NCI-H1930 (cell line): Measurements from ENCODE around the gene THSD4.

ENCODE experiments used
- DNase-seq, 2 experiments: peaks; one replicate each; lab custom pipeline; 2025; lab: John Stamatoyannopoulos, UW

Gene THSD4

DNA sequence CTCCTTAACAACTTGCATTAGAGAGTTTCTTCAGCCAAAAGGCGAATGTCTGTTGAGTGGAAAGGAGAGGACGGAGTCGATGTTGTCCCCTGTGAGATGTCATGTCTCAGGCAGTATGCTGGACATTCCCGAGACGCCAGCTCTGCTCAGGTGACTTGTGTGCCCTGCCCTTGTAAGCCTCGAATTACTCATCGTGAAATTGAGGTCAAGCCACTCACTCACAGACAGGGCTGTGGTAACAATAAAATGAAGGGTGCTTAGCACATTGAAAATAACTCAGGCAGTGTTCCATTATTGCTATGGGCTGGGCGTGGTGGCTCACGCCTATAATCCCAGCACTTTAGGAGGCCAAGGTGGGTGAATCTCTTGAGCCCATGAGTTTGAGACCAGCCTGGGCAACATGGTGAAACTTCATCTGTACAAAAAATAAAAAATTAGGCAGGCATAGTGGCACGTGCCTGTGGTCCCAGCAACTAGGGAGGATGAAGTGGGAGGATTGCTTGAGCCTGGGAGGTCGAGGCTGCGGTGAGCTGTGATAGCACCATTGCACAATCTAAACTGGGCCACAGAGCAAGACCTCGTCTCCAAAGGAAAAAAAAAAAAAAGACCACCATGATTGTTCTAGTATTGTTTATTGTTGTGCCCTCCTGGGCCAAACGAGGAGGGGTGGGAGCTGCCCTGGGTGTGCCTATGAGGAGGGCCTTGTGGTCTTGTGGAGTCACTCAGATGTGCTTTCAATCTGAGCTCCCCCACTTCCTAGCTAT is 214.4 kb downstream of the THSD4 start:
- DNase-seq = no peak

DNA sequence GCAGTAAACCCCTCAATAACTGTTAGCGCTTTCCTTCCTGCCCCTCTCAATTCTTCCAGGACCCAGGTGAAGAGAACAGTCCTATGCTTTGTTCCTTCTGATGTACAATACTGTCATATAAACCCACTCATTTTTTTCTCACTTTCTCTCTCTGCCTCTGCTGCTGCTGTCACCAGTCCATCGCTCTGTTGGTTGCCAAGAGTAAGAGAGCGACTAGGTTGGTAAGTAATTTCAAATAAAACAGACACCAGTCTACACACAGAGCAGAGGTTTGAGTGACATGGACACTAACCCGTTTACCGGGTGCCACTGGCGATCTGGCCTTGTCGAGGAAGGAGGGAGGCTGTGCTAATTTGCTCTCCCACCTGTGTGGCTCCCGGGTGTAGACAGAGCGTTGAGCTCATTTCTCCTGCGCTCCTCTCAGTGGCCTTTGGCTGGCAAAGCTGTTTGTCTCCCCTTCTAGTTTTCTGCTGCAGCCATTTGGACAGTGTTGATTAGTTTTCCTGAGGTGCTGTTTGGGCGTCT is 215.4 kb downstream of the THSD4 start:
- no peak for DNase-seq

DNA sequence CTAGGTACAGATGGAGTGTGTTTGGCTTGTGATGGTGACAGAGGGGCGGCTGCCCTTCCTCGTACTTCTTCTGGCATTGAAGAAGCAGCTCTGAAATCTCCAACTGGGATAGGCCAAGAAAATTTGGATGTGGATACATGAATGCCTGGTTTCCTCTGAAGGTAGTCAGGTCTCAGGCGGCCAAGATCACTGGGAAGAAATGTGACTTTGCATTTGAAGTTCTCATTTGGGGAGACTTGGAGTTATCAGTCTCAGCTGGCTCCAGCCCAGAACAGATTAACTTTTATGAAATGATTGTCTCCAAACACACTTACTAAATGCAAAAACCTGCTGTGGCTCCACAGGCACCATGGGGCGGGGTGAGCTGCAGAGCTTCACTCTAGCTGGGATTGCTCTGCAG is 215.9 kb downstream of the THSD4 start:
- DNase-seq = no peak

DNA sequence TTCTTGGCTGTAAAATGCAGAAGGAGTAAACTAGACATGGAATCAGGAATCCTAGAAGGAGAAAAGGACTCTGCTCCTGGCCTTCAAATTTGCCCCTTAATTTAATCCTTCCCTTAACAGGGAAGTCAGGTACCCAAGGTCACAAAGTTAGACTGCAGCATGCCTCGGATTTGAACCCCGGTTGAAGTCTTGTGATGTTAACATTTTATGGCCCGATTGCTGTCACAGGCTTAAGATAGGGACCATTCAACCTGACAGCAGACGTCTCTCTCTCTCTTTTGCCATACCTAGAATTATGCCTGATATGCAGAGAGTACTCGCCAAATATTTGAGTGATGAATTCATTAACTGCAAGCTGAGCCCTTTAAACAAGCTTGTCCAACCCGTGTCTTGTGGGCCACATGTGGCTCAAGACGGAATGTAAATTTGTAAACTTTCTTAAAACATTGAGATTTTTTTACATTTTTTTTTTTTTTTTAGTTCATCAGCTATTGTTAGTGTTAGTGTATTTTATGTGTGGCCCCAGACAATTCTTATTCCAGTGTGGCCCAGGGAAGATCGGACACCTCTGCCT is 217.2 kb downstream of the THSD4 start:
- DNase-seq = no peak

DNA sequence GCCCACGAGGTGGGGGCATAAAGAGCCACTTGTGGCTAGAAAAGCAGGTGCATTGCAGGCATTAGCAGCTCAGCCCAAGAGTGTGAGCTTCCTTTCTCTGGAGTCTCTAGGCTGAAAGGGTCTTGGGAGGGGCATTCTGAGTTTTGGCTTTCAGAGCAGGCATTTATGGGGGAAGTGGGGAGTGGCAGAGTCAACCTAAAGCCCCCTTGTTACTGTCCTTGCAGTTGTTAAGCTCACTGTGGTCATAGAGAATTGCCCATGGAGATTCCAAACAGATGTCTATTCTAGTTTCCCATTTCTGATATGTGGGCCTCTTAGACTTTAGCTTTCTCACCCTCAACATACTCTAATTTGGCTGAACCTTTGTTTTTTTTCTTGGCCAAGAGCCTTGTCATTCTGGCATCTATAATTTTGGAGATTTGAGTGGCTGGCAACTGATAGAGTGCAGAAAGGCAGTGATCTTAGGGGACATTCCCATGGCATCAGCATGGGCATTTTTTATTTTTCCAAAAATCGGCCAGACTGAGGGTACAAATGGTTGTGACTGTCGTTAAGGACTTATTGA is 217.9 kb downstream of the THSD4 start:
- no peak for DNase-seq

DNA sequence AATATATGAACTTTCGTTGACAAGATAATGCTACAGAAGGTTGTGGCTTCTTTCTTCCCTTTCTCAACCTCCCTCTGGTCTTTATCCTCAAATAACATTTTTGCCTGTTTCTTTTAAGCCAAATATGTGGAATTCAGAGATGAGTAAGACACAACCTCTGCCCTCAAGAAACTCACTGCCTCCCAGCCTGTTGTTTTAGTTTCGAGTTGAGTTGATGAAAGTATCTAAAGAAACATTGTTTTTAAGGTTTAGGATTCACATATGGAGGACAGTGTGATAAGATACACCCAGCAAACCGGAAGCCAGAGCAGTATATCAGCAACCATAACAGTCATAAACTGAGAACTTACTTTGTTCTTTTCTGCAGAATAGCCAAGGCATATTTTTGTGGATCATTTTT is 218.6 kb downstream of the THSD4 start:
- DNase-seq = no peak

DNA sequence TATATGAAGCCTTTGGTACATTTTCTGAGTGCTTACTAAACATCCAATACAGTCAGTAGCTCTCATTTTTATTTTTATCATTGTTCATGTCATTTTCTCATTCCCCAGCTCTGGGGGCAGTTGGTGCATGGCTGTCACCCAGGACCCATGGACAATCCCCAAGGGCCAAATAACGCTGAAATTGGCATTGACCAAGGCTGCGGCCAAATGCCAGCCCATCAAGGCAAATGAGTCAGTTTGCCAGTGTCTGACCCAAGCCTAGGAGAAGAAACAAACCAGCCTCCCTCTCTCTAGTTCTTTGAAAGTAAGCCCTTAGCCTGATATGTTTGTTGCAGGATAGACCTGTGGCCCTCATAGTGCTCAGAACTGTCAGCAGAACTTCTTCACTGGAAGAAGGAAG is 219.2 kb downstream of the THSD4 start:
- no peak for DNase-seq

DNA sequence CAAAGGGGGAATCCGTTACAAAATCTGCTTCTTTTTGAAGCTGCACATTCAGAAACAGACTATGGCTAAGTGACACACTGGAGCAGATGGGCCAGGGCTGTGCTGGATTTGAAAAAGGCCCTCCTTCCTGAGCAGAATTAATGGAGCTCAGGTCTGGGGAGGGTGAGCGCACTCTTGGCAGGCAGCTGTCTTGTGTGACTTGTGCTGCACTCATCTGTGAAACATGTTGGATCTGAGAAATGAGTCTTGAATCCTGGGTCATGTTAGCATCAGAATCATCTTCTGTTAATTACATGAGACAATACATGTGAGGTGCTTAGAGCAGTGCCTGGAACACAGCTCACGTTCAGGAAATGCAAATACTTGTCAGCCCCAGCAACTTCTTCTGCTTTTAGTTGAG is 219.6 kb downstream of the THSD4 start:
- no peak for DNase-seq

DNA sequence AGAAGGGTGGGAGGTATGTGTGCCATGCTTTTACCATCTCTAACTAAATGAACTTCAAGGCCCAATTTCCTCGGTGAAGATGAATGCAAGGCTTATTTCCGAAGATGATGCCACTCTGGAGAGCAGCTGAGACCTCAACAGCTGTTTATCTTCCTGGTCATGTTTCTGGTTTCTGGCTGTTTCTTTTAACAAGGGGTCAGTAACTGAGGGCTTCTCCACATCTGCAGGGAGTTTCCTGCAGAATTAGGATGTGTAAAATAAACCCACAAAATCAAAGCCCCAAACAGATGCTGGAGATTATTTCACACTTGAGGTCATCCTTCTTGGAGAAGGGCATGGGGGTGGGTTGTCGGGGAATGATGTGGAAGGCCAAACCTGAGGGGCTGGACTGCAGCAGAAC is 220.3 kb downstream of the THSD4 start:
- no peak for DNase-seq

DNA sequence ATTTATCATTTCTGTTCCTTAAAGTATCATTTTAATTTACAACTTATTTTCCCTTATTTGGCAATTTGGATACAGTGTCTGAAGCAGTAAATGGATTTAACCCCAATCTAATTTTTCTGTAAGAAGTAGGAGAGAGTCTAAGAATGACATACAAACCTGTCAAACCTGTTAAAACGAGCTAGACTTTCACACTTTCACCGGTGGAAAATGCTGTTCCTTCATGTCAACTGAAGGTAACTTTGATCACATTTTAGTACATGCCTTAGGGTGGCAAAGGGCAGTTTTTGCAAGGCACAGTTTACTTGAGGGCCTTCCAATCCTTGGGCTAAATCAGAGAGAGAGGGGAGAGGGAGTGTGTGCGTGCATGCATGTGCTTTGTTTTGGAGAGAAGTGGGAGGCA is 221.4 kb downstream of the THSD4 start:
- no peak for DNase-seq

DNA sequence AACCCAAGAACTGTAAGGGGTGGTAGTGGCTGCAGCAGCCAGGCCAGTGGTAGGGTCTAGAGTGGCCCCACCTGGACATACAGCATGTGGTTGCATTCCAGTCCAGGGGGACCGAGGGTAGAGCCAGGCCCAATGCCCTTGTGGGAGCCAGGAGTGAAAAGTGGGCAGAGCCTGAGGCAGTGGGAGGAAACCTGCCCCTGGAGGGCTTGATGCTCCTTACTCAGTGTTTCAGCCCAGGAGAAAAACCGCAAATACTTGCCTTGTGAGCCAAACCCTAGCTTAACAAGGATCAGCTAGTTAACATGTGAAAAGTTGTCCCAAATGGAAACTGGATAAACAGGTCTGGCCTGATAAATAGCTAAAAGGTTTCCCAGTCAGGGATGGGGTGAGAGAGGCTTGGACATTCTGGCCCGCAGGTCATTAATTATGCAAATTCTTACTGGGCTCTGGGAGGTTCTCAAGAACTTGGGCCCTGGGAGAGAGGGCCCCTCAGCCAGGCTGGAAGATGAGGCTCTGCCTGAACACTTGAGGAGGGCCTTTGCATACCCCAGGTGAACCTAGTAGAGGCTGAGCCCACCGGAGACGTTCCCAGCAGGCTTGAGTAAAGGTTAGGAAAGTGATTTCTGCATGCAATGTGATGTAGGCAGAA is 222.1 kb downstream of the THSD4 start:
- DNase-seq = no peak

DNA sequence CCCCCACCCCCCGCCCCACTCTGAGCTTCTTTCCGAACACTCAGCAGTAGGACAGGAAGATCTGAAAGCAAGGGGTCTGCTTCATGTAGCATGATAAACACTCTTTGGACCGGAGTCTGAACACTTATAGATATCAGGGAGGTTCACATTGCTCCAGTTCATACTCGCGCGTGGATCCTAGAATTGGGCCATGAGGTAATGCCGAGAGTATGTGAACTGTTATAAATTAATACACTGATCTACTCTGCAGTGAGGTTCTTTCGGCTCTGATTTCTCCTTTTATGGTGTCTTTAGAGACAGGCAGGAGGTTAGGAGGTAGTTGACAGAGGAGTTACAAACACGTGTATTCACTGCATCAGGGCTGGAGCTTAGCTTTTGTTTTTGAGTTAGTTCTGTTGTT is 223.0 kb downstream of the THSD4 start:
- no peak for DNase-seq

DNA sequence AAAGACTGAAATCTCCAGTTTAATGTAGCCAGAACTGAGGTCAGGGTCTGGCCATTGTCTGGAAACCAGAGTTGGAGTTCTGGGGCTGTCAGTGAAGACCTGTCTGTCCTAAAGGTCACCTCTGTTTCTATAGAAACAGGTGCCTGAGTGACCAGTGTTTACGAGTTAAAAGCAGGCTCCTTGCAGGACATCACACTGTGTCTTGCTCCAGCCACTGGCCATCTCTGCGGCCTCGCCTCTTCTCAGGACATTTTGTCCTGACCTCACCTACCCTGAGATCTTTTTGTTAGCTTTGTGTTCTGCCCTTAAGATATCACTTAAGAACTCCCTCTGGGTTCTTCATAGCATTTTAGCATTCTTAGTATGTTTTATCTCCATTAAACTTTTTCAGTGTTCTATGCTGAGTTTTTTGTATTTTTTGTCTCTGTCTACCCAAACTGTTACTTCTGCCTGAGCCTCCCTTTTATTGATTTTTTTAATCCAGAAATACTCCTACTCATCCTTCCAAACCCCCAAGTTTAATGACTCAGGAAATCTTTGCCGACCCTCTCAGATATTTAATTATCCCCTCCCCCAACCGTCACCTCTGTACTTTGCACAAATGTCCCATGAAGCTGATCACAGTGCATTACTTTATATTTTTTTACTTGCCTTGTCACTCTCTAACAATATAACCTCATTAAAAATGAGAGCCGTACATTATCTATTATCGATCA is 223.7 kb downstream of the THSD4 start:
- no peak for DNase-seq

DNA sequence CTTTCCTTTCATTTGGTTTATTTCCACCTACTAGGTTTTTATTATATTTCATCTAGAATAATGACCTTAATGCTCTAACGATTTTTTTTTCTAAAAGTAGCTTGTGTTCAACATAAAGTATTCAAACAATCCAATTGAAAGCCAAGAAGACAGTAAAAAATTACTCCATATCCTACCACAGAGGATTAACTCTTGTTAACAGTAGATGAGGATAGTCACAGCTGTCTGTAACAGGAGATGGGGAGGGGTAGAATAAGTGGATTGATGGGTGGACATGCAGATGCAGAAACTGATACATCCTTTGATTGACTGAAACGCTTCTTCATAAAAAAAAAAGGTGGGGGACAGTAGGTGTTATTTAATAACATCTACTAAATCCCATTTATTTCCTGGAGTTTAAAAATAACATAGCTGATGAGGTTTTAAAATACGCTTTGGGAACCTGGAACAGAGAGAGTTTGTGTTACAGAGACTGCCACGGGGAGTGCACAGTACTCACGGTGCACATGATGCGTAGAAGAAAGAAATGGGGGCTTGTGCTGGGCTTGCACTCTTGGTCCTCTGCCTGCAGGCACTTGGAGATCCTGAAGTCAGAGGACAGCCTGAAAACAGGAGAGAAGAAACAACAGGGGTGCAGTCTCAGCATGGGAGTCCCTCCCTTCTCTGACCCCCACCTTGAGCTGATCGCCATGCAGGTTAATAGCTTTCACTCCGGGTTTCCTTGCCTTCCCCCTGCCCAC is 226.7 kb downstream of the THSD4 start:
- DNase-seq = no peak

DNA sequence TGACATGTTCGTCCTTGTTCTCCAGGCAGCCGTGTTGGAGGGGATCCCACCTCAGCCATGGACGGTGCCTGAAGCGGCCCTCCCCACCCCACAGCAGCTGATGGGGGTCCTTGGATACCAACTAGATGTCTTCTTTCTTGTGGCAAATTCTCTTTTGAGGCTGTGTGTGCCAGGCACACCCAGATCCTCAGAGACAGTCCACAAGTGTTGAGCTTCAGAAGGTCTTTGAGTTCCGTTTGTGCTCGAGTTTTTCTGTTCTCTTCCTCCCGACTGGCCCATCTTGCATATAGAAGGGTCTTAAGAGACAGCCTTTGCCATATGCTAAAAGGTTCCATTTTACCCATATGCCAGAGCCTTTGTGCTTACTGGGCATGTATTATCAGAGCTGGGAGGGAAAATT is 227.4 kb downstream of the THSD4 start:
- DNase-seq = no peak

DNA sequence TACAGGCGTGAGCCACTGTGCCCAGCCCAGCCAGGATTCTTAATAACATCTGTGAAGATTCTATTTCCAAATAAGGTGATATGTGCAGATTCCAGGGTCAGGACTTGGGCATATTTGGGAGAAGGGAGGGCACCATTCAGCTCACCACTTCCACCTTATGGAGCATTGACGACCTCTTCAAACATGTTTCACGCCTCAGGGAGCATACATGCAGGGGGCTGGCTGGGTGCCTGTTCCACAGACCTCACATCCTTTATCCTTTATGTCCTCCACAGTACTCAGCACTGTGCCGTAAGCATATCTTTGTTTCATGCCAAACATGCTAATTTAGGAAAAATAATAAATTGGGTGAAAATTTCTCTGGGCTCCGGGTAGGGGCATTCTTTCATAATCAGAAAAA is 229.0 kb downstream of the THSD4 start:
- DNase-seq = no peak

DNA sequence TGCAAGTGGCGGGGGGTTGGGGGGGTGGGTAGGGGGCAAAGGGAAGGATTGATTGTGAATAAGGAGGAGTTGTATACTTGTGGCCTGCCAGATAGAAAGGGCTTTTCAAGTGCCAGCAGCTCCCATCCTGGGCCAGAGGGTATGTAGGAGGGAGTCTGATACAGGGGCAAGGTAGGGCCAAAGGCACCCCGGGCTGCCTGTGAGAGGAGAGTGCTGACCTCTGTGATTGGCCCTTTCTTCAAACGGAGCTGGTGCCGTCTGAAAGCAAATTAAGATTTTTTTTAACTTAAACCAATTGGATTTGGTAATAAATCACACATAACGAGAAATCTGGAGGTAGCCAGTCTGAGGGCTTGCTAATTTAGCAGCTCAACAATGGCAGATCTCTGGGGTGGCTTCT is 229.9 kb downstream of the THSD4 start:
- DNase-seq = no peak

DNA sequence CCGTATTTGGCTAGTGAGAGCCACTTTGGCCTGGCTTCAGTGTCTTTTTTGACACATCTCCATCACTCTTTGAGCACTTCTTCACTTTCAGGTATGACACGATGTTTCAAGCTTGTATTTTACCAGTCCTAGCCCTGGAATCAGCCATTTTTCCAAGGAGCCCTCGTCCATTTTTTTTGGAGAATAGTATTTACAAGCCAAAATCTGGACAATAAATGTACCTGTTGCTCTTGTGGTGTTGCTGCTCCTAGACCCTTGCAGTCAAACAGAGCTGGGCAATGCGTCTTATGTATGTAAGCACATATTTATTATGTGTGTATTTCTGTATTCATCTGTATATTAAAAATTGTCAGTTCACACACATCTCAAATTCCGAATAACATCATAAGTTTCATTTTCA is 231.2 kb downstream of the THSD4 start:
- DNase-seq = no peak

DNA sequence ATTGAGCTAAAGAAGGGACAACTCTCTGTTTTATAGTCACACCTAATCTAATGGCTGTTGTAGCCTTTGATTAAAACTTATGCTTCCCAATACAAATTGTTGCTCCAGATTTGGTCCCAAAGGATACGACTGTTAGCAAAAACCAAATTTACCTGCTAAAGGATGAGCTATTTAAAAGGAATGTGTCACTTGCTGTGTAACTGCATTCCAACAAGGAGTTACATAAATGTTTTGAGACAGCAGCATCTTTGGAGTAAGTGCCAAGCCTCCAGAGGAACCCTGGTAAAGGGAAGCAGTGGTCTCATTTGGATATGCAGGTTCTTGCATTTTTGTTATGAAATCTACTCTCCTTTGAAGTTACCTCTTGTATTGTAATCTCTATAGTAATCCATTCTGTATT is 233.3 kb downstream of the THSD4 start:
- no peak for DNase-seq

DNA sequence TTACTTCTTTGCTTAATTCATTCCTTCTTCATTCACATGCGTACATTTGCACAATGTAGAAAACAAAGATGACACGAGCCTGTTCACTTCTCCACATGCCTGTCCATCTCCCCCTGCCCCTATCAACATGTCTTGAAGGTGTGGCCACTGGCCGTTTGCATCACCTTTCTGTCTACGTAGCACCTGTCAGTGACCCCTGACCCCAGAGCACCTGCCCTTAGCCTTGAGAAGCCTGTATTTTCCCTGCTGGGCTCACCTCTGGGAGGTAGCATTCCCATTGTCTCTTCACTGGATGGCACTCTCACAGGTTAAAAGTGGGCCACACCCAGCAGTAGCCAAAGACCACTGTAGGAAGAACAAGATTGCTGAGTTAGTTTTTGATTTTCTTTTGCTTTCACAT is 234.1 kb downstream of the THSD4 start:
- no peak for DNase-seq

DNA sequence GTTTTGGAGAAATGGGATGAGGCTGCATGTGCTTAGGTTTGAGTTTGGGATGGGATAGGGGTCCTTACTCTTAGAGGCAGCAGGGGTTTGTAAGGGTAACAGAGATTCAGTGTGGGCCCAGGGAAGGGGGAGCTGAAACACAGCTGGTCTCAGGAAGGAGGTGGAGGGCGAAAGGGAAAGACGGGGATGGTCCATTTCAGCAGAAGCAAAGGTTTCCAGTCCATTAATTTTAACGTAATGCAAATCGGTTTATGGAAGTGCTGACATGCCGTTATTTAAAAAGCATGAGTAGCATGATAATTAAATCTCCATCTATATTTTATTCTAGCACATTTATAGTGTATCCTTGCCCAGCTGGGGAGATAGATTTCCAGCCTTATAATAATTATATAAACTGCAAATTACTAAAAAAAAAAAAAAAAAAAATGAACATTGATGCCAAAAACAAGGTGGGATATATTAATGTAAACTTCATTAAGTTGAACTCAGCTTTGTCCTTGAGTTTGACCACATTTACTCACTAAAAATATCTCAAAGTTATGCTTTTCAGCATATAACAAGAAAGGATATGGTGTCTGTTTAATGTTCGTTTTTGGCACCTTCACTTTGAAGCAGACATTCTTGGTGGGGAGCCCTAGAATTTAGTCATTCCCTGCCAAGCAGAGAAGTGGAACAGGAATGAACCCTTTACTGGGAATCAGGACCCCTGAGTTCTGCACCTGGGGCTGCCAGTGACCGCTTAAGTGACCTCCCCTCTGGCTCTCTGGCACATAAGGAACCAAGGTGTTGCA is 234.7 kb downstream of the THSD4 start:
- no peak for DNase-seq
